Gastroesophageal sphincter (tissue), 4 donors: Measurements from ENCODE around the gene FUT2. TPM values are rescaled to one million over a fixed set of nuclear protein-coding genes. Genes with fewer than 3 reads are reported as not detected.

Experiments used
- ATAC-seq: fragments of 150-250 bp; one replicate; pipeline ENCODE4 v1.9.1; 2016; ENCODE audit warnings: mild to moderate bottlenecking, moderate library complexity
- H3K27ac ChIP-seq, 4 donors: fragments of 200-600 bp; sonication (generic) in 3 of 4; 1 replicate in 3 of 4; 2 replicates in 1 of 4; pipeline ENCODE4 v1.5.1; 2016 to 2019
- H3K27me3 ChIP-seq: fragments of 200-600 bp; sonication (generic); one replicate; pipeline ENCODE4 v1.5.1; 2019
- H3K36me3 ChIP-seq, 2 donors: fragments of 200-600 bp; sonication (generic); one replicate each; pipeline ENCODE4 v1.5.1; 2019; ENCODE audit warnings: control low read depth in 1 of 2
- H3K4me1 ChIP-seq, 3 donors: fragments of 200-600 bp; sonication (generic); 1 replicate in 2 of 3; 2 replicates in 1 of 3; pipeline ENCODE4 v1.5.1; 2016 to 2019; ENCODE audit warnings: control low read depth in 2 of 3
- H3K4me3 ChIP-seq, 2 donors: fragments of 200-600 bp; sonication (generic); one replicate each; pipeline ENCODE4 v1.5.1; 2019; ENCODE audit warnings: mild to moderate bottlenecking in 1 of 2, moderate library complexity in 1 of 2
- H3K9me3 ChIP-seq, 3 donors: fragments of 200-600 bp; sonication (generic); one replicate each; pipeline ENCODE4 v1.5.1; 2017 to 2019; ENCODE audit warnings: control low read depth in 2 of 3
- EP300 ChIP-seq: sonication (generic); formaldehyde crosslinking; IDR thresholded peaks from one replicate; pipeline ENCODE4 v1.6.1; 2017; ENCODE audit warnings: antibody characterized with exemption, mild to moderate bottlenecking
- POLR2A ChIP-seq, 2 donors: fragments of 450-650 bp; IDR thresholded peaks; one replicate each; pipeline ENCODE4 v1.6.1; 2017; ENCODE audit warnings: antibody characterized with exemption in 2 of 2, mild to moderate bottlenecking in 2 of 2, moderate library complexity in 1 of 2
- POLR2AphosphoS5 ChIP-seq: sonication (generic); formaldehyde crosslinking; IDR thresholded peaks from one replicate; pipeline ENCODE4 v1.6.1; 2017; ENCODE audit warnings: antibody characterized with exemption
- whole genome bisulfite sequencing, 2 donors: methylation state at CpG; one replicate each; pipeline ENCODE4 v1.1.5; 2018; ENCODE audit warnings: low coverage in 1 of 2; 5-methylcytosine and 5-hydroxymethylcytosine counted together
- total RNA-seq, 4 donors: library from RNA; depleted of rRNA; stranded (reverse); fragments of >200 nt; gene quantifications; one replicate each; pipeline ENCODE4 v1.1.0, GENCODE V29; 2016
- TF ChIP-seq, protein P1 (sequence below), 4 experiments: fragments of 200-600 bp in 2 of 4; fragments of 450-650 bp in 2 of 4; sonication (generic) in 1 of 4; IDR thresholded peaks; one replicate each; pipeline ENCODE4 v1.5.1; 2017 to 2019; ENCODE audit warnings: antibody characterized with exemption in 4 of 4, mild to moderate bottlenecking in 2 of 4, moderate library complexity in 2 of 4

FUT2 gene
- total RNA-seq, 4 donors from 2014 or later: 3.4 TPM; not detected in 3

DNA sequence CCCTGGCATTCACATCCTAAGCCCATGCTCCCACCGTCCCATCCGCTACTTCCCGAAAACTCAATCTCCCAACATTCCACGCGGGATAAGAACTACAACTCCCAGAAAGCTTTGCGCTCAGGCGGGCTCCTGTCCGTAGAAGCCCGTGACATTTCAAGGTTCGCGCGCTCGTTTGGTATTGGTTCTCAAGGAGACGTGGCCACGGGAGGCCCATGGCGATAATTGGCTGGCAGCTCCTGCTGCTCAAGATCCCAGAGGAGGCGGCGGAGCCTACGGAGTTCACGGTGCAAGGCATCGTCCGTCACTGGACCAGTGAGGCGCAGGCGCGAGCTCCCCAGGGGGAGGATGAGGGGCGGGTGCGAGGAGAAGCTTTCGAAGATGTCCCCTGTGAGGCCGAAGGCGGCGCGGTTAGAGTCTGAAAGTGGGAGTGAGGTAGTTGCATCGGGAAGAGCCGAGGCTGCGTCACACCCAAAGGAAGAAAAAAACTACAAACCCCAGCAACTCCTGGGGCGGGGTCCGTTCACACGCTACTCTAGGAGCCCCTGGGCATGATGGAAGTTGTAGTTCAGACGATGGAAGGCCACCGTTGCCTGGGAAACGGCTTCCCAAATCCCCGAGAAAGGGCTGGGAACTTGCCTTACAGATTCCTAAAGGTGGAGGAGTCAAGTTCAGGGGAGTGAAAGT, 25.0 kb downstream of the FUT2 start:
- peaks cover 0 to 6% of the 10 kb centered on the region in 2 donors for H3K36me3 ChIP-seq
- WGBS, 2 donors: 0% methylated on average over 7 to 9 of the region's 42 CpGs
- H3K4me3 ChIP-seq: peak overlapping the region; percentile 37 to 63
- TF ChIP-seq POLR2A (IDR thresholded peaks at IDR 0.05) (no peak), EP300 (no peak), POLR2AphosphoS5 (peak; percentile 49)
- TF ChIP-seq, protein P1, sequence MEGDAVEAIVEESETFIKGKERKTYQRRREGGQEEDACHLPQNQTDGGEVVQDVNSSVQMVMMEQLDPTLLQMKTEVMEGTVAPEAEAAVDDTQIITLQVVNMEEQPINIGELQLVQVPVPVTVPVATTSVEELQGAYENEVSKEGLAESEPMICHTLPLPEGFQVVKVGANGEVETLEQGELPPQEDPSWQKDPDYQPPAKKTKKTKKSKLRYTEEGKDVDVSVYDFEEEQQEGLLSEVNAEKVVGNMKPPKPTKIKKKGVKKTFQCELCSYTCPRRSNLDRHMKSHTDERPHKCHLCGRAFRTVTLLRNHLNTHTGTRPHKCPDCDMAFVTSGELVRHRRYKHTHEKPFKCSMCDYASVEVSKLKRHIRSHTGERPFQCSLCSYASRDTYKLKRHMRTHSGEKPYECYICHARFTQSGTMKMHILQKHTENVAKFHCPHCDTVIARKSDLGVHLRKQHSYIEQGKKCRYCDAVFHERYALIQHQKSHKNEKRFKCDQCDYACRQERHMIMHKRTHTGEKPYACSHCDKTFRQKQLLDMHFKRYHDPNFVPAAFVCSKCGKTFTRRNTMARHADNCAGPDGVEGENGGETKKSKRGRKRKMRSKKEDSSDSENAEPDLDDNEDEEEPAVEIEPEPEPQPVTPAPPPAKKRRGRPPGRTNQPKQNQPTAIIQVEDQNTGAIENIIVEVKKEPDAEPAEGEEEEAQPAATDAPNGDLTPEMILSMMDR (IDR thresholded peaks at IDR 0.05): peak in 1 of 4 experiments; percentile 9
- H3K27ac ChIP-seq: peak overlapping the region; percentile 64 to 97 (median 93)
- peak; percentile 96 for ATAC-seq
- H3K4me1 ChIP-seq: peaks cover 0 to 69% (median 35%) of the 10 kb centered on the region in 3 donors
- H3K27me3 ChIP-seq: no peaks in the 10 kb centered on the region
- no peaks in the 10 kb centered on the region for H3K9me3 ChIP-seq

- Histone ChIP-seq H3K36me3 (peaks cover 0 to 6% of the 10 kb centered on the region in 2 donors), H3K9me3 (no peaks in the 10 kb centered on the region), H3K27ac (no peak overlapping the region), H3K4me1 (peaks cover 0 to 54% (median 22%) of the 10 kb centered on the region in 3 donors), H3K27me3 (no peaks in the 10 kb centered on the region), H3K4me3 (no peak overlapping the region)
- TF ChIP-seq, protein P1 (IDR thresholded peaks at IDR 0.05): no peak
- TF ChIP-seq POLR2AphosphoS5 (no peak), POLR2A (IDR thresholded peaks at IDR 0.05) (no peak), EP300 (no peak)
- ATAC-seq: no peak
- 75% methylated on average over 5 to 9 of the region's 11 CpGs for WGBS, 2 donors
Observed at GRCh38 chr19:48722196-48722708, 26.5 kb downstream of the FUT2 start.

- Histone ChIP-seq H3K4me3 (no peak overlapping the region), H3K27me3 (peaks cover 14% of the 10 kb centered on the region), H3K9me3 (no peaks in the 10 kb centered on the region), H3K36me3 (peaks cover 0 to 11% of the 10 kb centered on the region in 2 donors), H3K4me1 (peaks cover 0 to 34% (median 11%) of the 10 kb centered on the region in 3 donors), H3K27ac (peak overlapping the region; percentile 32 to 79 (median 70))
- ATAC-seq: peak; percentile 11
- WGBS, 2 donors: 31 to 36% methylated on average over 5 to 10 of the region's 11 CpGs
- TF ChIP-seq, protein P1 (IDR thresholded peaks at IDR 0.05): no peak
- TF ChIP-seq POLR2A (IDR thresholded peaks at IDR 0.05) (no peak), POLR2AphosphoS5 (peak; percentile 55), EP300 (no peak)
Observed at GRCh38 chr19:48724796-48725753, 29.3 kb downstream of the FUT2 start.

- TF ChIP-seq, protein P1 (IDR thresholded peaks at IDR 0.05): no peak
- TF ChIP-seq POLR2A (IDR thresholded peaks at IDR 0.05) (no peak), POLR2AphosphoS5 (no peak), EP300 (no peak)
- Histone ChIP-seq H3K27me3 (peaks cover 26% of the 10 kb centered on the region), H3K4me3 (no peak overlapping the region), H3K9me3 (no peaks in the 10 kb centered on the region), H3K36me3 (peaks cover 0 to 4% of the 10 kb centered on the region in 2 donors), H3K27ac (peak overlapping the region in 3 of 4 donors; percentile 42 to 73 (median 67)), H3K4me1 (peaks cover 0 to 21% (median 6%) of the 10 kb centered on the region in 3 donors)
- WGBS, 2 donors: 57 to 72% methylated on average over 1 of the region's 2 CpGs
- ATAC-seq: peak; percentile 2
Observed at GRCh38 chr19:48726556-48726955, 30.8 kb downstream of the FUT2 start.
